HEK293 (cell line): ENCODE results near the gene LSM5.

Source experiments
- CTCF ChIA-PET: fragments of 350-600 bp; formaldehyde crosslinking; extraction: SDS; loops from one replicate; lab custom pipeline; 2021; ENCODE audit warnings: antibody characterized with exemption; lab: Yijun Ruan, JAX
- POLR2A ChIA-PET: fragments of 300-600 bp; formaldehyde crosslinking; extraction: SDS; loops from one replicate; lab custom pipeline; 2020; ENCODE audit warnings: antibody characterized with exemption, inconsistent platforms; lab: Yijun Ruan, JAX
- H3K27ac ChIP-seq: fragments of 200-500 bp; sonication (Bioruptor generic); 2 replicates; pipeline ENCODE4 v1.5.1; 2014; ENCODE audit warnings: low read depth, low read length, control low read depth, inconsistent platforms; ENCODE audit errors: extremely low read depth
- H3K36me3 ChIP-seq, 2 experiments: fragments of 200-500 bp in 1 of 2; sonication (Bioruptor generic) in 1 of 2; 1 replicate in 1 of 2; 2 replicates in 1 of 2; pipeline ENCODE4 v1.5.1; 2014 to 2017; ENCODE audit warnings: inconsistent platforms in 2 of 2, low read length in 2 of 2; ENCODE audit not compliant: control insufficient read depth in 2 of 2, insufficient read depth in 1 of 2
- H3K4me1 ChIP-seq: fragments of 200-500 bp; sonication (Bioruptor generic); 2 replicates; pipeline ENCODE4 v1.5.1; 2014; ENCODE audit warnings: mild to moderate bottlenecking, low read length, inconsistent platforms; ENCODE audit not compliant: control insufficient read depth, insufficient read depth
- H3K4me3 ChIP-seq: 2 replicates; pipeline ENCODE4 v1.5.1; 2011; ENCODE audit warnings: low read depth, mild to moderate bottlenecking, control low read depth, low read length, moderate library complexity
- H3K9me3 ChIP-seq: fragments of 200-500 bp; sonication (Bioruptor generic); 2 replicates; pipeline ENCODE4 v1.5.1; 2014; ENCODE audit warnings: low read depth, low read length, inconsistent platforms; ENCODE audit not compliant: control insufficient read depth, insufficient read depth
- GLI4 ChIP-seq: fragments of 450-650 bp; formaldehyde crosslinking; IDR thresholded peaks from 2 replicates; pipeline ENCODE4 v1.5.1; 2016; ENCODE audit warnings: missing biosample characterization, missing genetic modification characterization
- HOXC10 ChIP-seq: sonication (generic); formaldehyde crosslinking; IDR thresholded peaks from 2 replicates; pipeline ENCODE4 v1.8.1; 2023; ENCODE audit warnings: mild to moderate bottlenecking, missing genetic modification reagents
- IKZF3 ChIP-seq: fragments of 450-650 bp; IDR thresholded peaks from 2 replicates; pipeline ENCODE4 v1.5.0; 2018; ENCODE audit warnings: missing biosample characterization, mild to moderate bottlenecking, missing genetic modification characterization, moderate library complexity
- MEIS1 ChIP-seq: sonication (generic); formaldehyde crosslinking; IDR thresholded peaks from 2 replicates; pipeline ENCODE4 v1.8.1; 2022; ENCODE audit warnings: missing genetic modification reagents, mild to moderate bottlenecking, borderline replicate concordance
- TCF7L2 ChIP-seq: IDR thresholded peaks from 2 replicates; pipeline ENCODE4 v1.6.1; 2011; ENCODE audit warnings: low read depth, mild to moderate bottlenecking, inconsistent platforms, low read length, moderate library complexity, borderline replicate concordance
- YY1 ChIP-seq: fragments of 450-650 bp; formaldehyde crosslinking; IDR thresholded peaks from 2 replicates; pipeline ENCODE4 v1.5.1; 2018; ENCODE audit warnings: missing biosample characterization, missing genetic modification characterization
- ZBTB1 ChIP-seq: fragments of 450-650 bp; formaldehyde crosslinking; IDR thresholded peaks from 2 replicates; pipeline ENCODE4 v1.5.1; 2016; ENCODE audit warnings: missing biosample characterization, missing genetic modification characterization
- ZFP3 ChIP-seq: fragments of 450-650 bp; formaldehyde crosslinking; IDR thresholded peaks from 2 replicates; pipeline ENCODE4 v1.5.1; 2016; ENCODE audit warnings: low read depth, missing biosample characterization, missing genetic modification characterization
- ZNF433 ChIP-seq: fragments of 450-650 bp; formaldehyde crosslinking; IDR thresholded peaks from 2 replicates; pipeline ENCODE4 v1.5.1; 2016; ENCODE audit warnings: missing biosample characterization, missing genetic modification characterization, low read depth
- ZNF529 ChIP-seq: fragments of 450-650 bp; formaldehyde crosslinking; IDR thresholded peaks from 2 replicates; pipeline ENCODE4 v1.5.1; 2017; ENCODE audit warnings: missing genetic modification characterization, missing biosample characterization; ENCODE audit not compliant: insufficient replicate concordance
- ZNF670 ChIP-seq: fragments of 450-650 bp; formaldehyde crosslinking; IDR thresholded peaks from 2 replicates; pipeline ENCODE4 v1.5.1; 2016; ENCODE audit warnings: missing biosample characterization, missing genetic modification characterization, low read depth
- ZNF777 ChIP-seq: fragments of 450-650 bp; formaldehyde crosslinking; IDR thresholded peaks from 2 replicates; pipeline ENCODE4 v1.5.1; 2017; ENCODE audit warnings: missing biosample characterization, missing genetic modification characterization, borderline replicate concordance
- TF ChIP-seq, protein P1 (sequence below): fragments of 450-650 bp; formaldehyde crosslinking; conservative IDR thresholded peaks from 2 replicates; pipeline ENCODE4 v1.5.1; 2016; ENCODE audit warnings: low read depth, missing biosample characterization, missing genetic modification characterization
- TF ChIP-seq, protein P2 (sequence below): fragments of 450-650 bp; formaldehyde crosslinking; IDR thresholded peaks from 2 replicates; pipeline ENCODE4 v1.5.1; 2016; ENCODE audit warnings: missing biosample characterization, missing genetic modification characterization
- TF ChIP-seq, protein P3 (sequence below): fragments of 450-650 bp; formaldehyde crosslinking; IDR thresholded peaks from 2 replicates; pipeline ENCODE4 v1.5.1; 2016; ENCODE audit warnings: missing biosample characterization, missing genetic modification characterization
- TF ChIP-seq, protein P4 (sequence below): sonication (generic); formaldehyde crosslinking; IDR thresholded peaks from 2 replicates; pipeline ENCODE4 v1.8.1; 2022; ENCODE audit warnings: mild to moderate bottlenecking, moderate library complexity, missing genetic modification reagents
- TF ChIP-seq, protein P5 (sequence below): fragments of 450-650 bp; formaldehyde crosslinking; IDR thresholded peaks from 2 replicates; pipeline ENCODE4 v1.5.1; 2016; ENCODE audit warnings: missing biosample characterization, missing genetic modification characterization
- TF ChIP-seq, protein P6 (sequence below): fragments of 450-650 bp; formaldehyde crosslinking; IDR thresholded peaks from 2 replicates; pipeline ENCODE4 v1.5.0; 2017; ENCODE audit warnings: missing biosample characterization, missing genetic modification characterization, borderline replicate concordance

Gene LSM5

DNA sequence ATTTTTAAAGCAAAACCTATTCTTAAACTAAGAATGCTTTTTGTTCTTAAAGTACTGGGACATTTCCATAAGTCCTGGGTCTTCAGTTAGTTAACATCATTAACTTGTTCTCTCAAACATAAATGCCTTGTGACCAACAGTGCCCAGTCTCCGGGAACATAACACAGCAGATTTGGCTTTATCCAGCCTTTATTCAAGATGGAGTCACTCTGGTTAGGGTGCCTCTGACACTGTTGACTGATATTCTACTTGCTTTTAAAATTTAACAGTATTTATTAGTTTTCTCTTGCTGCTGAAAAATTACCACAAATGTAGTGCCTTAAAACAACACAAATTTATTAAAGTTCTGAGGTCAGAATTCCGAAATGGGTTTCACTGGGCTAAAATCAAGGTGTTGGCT, 49.2 kb upstream of the LSM5 start:
- H3K27ac ChIP-seq: no peak overlapping the region
- no peaks in the 10 kb centered on the region for H3K9me3 ChIP-seq
- POLR2A ChIA-PET: no interaction called here
- H3K4me3 ChIP-seq: no peak overlapping the region
- H3K36me3 ChIP-seq: peaks cover 0 to 4% of the 10 kb centered on the region in 2 experiments; a peak in 1 of 3 replicates
- TF ChIP-seq, protein P1, sequence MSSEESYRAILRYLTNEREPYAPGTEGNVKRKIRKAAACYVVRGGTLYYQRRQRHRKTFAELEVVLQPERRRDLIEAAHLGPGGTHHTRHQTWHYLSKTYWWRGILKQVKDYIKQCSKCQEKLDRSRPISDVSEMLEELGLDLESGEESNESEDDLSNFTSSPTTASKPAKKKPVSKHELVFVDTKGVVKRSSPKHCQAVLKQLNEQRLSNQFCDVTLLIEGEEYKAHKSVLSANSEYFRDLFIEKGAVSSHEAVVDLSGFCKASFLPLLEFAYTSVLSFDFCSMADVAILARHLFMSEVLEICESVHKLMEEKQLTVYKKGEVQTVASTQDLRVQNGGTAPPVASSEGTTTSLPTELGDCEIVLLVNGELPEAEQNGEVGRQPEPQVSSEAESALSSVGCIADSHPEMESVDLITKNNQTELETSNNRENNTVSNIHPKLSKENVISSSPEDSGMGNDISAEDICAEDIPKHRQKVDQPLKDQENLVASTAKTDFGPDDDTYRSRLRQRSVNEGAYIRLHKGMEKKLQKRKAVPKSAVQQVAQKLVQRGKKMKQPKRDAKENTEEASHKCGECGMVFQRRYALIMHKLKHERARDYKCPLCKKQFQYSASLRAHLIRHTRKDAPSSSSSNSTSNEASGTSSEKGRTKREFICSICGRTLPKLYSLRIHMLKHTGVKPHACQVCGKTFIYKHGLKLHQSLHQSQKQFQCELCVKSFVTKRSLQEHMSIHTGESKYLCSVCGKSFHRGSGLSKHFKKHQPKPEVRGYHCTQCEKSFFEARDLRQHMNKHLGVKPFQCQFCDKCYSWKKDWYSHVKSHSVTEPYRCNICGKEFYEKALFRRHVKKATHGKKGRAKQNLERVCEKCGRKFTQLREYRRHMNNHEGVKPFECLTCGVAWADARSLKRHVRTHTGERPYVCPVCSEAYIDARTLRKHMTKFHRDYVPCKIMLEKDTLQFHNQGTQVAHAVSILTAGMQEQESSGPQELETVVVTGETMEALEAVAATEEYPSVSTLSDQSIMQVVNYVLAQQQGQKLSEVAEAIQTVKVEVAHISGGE (tag by site-specific recombination): no peak
- TF ChIP-seq, protein P2, sequence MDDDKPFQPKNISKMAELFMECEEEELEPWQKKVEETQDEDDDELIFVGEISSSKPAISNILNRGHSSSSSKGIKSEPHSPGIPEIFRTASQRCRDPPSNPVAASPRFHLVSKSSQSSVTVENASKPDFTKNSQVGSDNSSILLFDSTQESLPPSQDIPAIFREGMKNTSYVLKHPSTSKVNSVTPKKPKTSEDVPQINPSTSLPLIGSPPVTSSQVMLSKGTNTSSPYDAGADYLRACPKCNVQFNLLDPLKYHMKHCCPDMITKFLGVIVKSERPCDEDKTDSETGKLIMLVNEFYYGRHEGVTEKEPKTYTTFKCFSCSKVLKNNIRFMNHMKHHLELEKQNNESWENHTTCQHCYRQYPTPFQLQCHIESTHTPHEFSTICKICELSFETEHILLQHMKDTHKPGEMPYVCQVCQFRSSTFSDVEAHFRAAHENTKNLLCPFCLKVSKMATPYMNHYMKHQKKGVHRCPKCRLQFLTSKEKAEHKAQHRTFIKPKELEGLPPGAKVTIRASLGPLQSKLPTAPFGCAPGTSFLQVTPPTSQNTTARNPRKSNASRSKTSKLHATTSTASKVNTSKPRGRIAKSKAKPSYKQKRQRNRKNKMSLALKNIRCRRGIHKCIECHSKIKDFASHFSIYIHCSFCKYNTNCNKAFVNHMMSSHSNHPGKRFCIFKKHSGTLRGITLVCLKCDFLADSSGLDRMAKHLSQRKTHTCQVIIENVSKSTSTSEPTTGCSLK: no peak
- no peak for TF ChIP-seq ZNF433 (tag by site-specific recombination)
- no peaks in the 10 kb centered on the region for H3K4me1 ChIP-seq
- CTCF ChIA-PET: no interaction called here

DNA sequence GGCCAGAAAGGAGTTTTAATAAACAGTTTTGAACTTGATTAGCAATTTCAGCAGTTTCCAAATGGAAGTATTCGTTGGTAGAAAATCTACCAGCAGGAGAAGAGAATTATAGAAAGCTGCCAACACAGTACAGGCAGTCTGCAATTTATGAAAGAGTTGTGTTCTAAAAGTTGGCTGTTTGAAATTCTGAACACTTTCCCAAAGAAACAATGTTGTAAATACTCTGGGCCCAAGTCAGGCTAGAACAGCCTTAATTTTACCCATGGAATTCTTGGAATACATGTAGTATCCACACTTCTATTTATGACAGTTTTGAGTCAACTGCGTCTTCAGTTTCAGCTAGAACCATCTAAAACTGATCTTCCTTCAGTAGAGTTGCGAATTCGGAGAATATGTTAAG, 47.6 kb upstream of the LSM5 start:
- POLR2A ChIA-PET: no interaction called here
- Histone ChIP-seq H3K27ac (no peak overlapping the region), H3K4me3 (no peak overlapping the region), H3K9me3 (no peaks in the 10 kb centered on the region), H3K4me1 (no peaks in the 10 kb centered on the region), H3K36me3 (no peaks in the 10 kb centered on the region)
- TF ChIP-seq ZNF529 (no peak), TCF7L2 (no peak), ZBTB1 (no peak), GLI4 (tag by site-specific recombination) (no peak), IKZF3 (tag by site-specific recombination) (no peak), ZFP3 (tag by site-specific recombination) (no peak), ZNF433 (tag by site-specific recombination) (no peak), YY1 (tag by site-specific recombination) (no peak), ZNF670 (no peak), MEIS1 (CRISPR knock-in tag) (no peak), HOXC10 (no peak), ZNF777 (tag by site-specific recombination) (no peak)
- TF ChIP-seq, protein P3, sequence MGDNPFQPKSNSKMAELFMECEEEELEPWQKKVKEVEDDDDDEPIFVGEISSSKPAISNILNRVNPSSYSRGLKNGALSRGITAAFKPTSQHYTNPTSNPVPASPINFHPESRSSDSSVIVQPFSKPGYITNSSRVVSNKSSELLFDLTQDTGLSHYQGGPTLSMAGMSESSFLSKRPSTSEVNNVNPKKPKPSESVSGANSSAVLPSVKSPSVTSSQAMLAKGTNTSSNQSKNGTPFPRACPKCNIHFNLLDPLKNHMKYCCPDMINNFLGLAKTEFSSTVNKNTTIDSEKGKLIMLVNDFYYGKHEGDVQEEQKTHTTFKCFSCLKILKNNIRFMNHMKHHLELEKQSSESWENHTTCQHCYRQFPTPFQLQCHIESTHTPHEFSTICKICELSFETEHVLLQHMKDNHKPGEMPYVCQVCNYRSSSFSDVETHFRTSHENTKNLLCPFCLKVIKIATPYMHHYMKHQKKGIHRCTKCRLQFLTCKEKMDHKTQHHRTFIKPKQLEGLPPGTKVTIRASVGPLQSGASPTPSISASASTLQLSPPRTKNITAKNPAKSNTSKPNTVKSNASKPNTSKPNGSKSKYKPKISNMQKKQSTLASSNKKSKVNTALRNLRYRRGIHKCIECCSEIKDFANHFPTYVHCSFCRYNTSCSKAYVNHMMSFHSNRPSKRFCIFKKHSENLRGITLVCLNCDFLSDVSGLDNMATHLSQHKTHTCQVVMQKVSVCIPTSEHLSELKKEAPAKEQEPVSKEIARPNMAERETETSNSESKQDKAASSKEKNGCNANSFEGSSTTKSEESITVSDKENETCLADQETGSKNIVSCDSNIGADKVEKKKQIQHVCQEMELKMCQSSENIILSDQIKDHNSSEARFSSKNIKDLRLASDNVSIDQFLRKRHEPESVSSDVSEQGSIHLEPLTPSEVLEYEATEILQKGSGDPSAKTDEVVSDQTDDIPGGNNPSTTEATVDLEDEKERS (tag by site-specific recombination): no peak
- TF ChIP-seq, protein P4, sequence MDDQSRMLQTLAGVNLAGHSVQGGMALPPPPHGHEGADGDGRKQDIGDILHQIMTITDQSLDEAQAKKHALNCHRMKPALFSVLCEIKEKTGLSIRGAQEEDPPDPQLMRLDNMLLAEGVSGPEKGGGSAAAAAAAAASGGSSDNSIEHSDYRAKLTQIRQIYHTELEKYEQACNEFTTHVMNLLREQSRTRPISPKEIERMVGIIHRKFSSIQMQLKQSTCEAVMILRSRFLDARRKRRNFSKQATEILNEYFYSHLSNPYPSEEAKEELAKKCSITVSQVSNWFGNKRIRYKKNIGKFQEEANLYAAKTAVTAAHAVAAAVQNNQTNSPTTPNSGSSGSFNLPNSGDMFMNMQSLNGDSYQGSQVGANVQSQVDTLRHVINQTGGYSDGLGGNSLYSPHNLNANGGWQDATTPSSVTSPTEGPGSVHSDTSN: no peak
- TF ChIP-seq, protein P5, sequence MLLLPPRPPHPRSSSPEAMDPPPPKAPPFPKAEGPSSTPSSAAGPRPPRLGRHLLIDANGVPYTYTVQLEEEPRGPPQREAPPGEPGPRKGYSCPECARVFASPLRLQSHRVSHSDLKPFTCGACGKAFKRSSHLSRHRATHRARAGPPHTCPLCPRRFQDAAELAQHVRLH (tag by site-specific recombination): no peak
- TF ChIP-seq, protein P6, sequence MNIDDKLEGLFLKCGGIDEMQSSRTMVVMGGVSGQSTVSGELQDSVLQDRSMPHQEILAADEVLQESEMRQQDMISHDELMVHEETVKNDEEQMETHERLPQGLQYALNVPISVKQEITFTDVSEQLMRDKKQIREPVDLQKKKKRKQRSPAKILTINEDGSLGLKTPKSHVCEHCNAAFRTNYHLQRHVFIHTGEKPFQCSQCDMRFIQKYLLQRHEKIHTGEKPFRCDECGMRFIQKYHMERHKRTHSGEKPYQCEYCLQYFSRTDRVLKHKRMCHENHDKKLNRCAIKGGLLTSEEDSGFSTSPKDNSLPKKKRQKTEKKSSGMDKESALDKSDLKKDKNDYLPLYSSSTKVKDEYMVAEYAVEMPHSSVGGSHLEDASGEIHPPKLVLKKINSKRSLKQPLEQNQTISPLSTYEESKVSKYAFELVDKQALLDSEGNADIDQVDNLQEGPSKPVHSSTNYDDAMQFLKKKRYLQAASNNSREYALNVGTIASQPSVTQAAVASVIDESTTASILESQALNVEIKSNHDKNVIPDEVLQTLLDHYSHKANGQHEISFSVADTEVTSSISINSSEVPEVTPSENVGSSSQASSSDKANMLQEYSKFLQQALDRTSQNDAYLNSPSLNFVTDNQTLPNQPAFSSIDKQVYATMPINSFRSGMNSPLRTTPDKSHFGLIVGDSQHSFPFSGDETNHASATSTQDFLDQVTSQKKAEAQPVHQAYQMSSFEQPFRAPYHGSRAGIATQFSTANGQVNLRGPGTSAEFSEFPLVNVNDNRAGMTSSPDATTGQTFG (tag by site-specific recombination): no peak
- CTCF ChIA-PET: no interaction called here
